Spleen (tissue), 11 donors: ENCODE measurements around the gene TTC31. TPM values are rescaled to one million over a fixed set of nuclear protein-coding genes. Genes with fewer than 3 reads are reported as not detected.

Source experiments
- DNase-seq: peaks from one replicate; pipeline ENCODE4 v3.0.0-alpha.2; 2020
- H3K27ac ChIP-seq, 8 donors: fragments of 200-600 bp; sonication (generic) in 7 of 8; 1 replicate in 4 of 8; 2 replicates in 4 of 8; pipeline versions ENCODE4 v1.5.0 to v1.8.0; 2016 to 2021; ENCODE audit warnings: inconsistent platforms in 4 of 8, mild to moderate bottlenecking in 4 of 8, moderate library complexity in 1 of 8
- H3K27me3 ChIP-seq, 7 donors: fragments of 200-600 bp; sonication (generic) in 6 of 7; replicated peaks in 1 of 7; 1 replicate in 4 of 7; 2 replicates in 3 of 7; pipeline versions ENCODE4 v1.5.0 to v1.8.0; 2016 to 2021; ENCODE audit warnings: inconsistent platforms in 3 of 7, mild to moderate bottlenecking in 1 of 7
- H3K36me3 ChIP-seq, 6 donors: fragments of 200-600 bp; sonication (generic) in 5 of 6; 1 replicate in 4 of 6; 2 replicates in 2 of 6; pipeline versions ENCODE4 v1.5.0 to v1.8.0; 2016 to 2021; ENCODE audit warnings: inconsistent platforms in 2 of 6
- H3K4me1 ChIP-seq, 6 donors: fragments of 200-600 bp; sonication (generic) in 5 of 6; 1 replicate in 3 of 6; 2 replicates in 3 of 6; pipeline versions ENCODE4 v1.5.0 to v1.8.0; 2016 to 2021; ENCODE audit warnings: inconsistent platforms in 3 of 6
- H3K4me3 ChIP-seq, 8 donors: fragments of 200-600 bp; sonication (generic) in 7 of 8; 1 replicate in 4 of 8; 2 replicates in 4 of 8; pipeline versions ENCODE4 v1.5.0 to v1.8.0; 2016 to 2021; ENCODE audit warnings: inconsistent platforms in 4 of 8, mild to moderate bottlenecking in 4 of 8, moderate library complexity in 2 of 8
- H3K9me3 ChIP-seq, 8 donors: fragments of 200-600 bp; sonication (generic) in 7 of 8; 1 replicate in 4 of 8; 2 replicates in 4 of 8; pipeline versions ENCODE4 v1.5.0 to v1.8.0; 2016 to 2021; ENCODE audit warnings: inconsistent platforms in 4 of 8
- CTCF ChIP-seq, 11 experiments: fragments of 200-600 bp in 7 of 11; fragments of 450-650 bp in 4 of 11; sonication (generic) in 4 of 11; IDR thresholded peaks in 8 of 11; conservative IDR thresholded peaks in 3 of 11; 1 replicate in 7 of 11; 2 replicates in 4 of 11; pipeline versions ENCODE4 v1.4.0 to v1.8.0; 2016 to 2021; ENCODE audit warnings: antibody characterized with exemption in 11 of 11, inconsistent platforms in 4 of 11, mild to moderate bottlenecking in 1 of 11
- POLR2A ChIP-seq, 3 donors: fragments of 450-650 bp; IDR thresholded peaks; one replicate each; pipeline ENCODE4 v1.5.1; 2017; ENCODE audit warnings: antibody characterized with exemption in 3 of 3, mild to moderate bottlenecking in 1 of 3
- POLR2AphosphoS5 ChIP-seq, 3 donors: sonication (generic); formaldehyde crosslinking; IDR thresholded peaks; one replicate each; pipeline ENCODE4 v1.5.1; 2017; ENCODE audit warnings: antibody characterized with exemption in 3 of 3
- WGBS, 5 donors: extraction: QIAGEN DNeasy Blood & Tissue Kit in 3 of 5; methylation state at CpG; one replicate each; pipeline versions ENCODE4 v1.1.5 to v1.1.7; 2013 to 2018; 5-methylcytosine and 5-hydroxymethylcytosine counted together
- intact Hi-C: fragments of 100-400 bp; cut with DNase I; formaldehyde crosslinking; loops from one replicate; pipeline ENCODE4 v1.15.0; 2023; ENCODE audit warnings: low total_unique reads
- polyA plus RNA-seq, 3 donors: library from polyadenylated mRNA; stranded (reverse); fragments of 200-250 nt; gene quantifications; one replicate each; pipeline ENCODE4 v1.2.1, GENCODE V29; 2013
- total RNA-seq, 7 donors: library from RNA; depleted of rRNA in 3 of 7; stranded (reverse); fragments of >200 nt in 3 of 7; fragmentation: NEBNext Ultra II Directional in 4 of 7; extraction: Animal tissue kit (Norgen Biotek cat#: 25700) in 4 of 7; gene quantifications; one replicate each; pipeline versions ENCODE4 v1.1.0 to v1.2.1, GENCODE V29; 2016 to 2021
- donor health status: healthy with polysubstance abuse.
- donor health status: DM: no; HTN: no; CAD: no; lungs with moderate emphysema.
- donor health status: DM: no; HTN: no; CAD: no.
- donor health status: Bipolar disorder and iron deficiency.
- donor health status: healthy.
- donor health status: DM: no; HTN: no; CAD: no.
- donor health status: DM: yes; HTN: yes; CAD: no.

Gene TTC31
- total and polyA plus RNA-seq, 10 donors, result 15.7 to 51.3 (median 35.9) TPM

- DNase-seq, result peak; percentile 55
- H3K36me3 ChIP-seq, result peaks cover 0 to 42% (median 30%) of the 10 kb centered on the region in 6 donors
- no peak within 1 kb of the TSS for H3K4me3 ChIP-seq
- H3K4me1 ChIP-seq, result peaks cover 12 to 41% (median 25%) of the 10 kb centered on the region in 6 donors
- H3K27ac ChIP-seq, result no peak within 1 kb of the TSS
- no peaks in the 10 kb centered on the region for H3K9me3 ChIP-seq
- no peak for TF ChIP-seq POLR2A (IDR thresholded peaks at IDR 0.05)
- TF ChIP-seq POLR2AphosphoS5 (IDR thresholded peaks at IDR 0.05), result no peak
- no peak for TF ChIP-seq CTCF (IDR thresholded peaks at IDR 0.05 in 8 of 11, conservative IDR thresholded peaks at IDR 0.05 in 3 of 11)
- intact Hi-C loops, result no loop called here
- 73 to 83% (median 77%) methylated on average over 11 of the region's 11 CpGs for WGBS, 5 donors
- peaks cover 0 to under 1% (median 0%) of the 10 kb centered on the region in 7 donors for H3K27me3 ChIP-seq
Measured at GRCh38 chr2:74525717-74526648, 43.1 kb downstream of the TTC31 start, which contains the start of gene DQX1. TSS of gene DQX1 (minus strand) at chr2:74526231. CDS start at chr2:74525729, 502 bp downstream.

GRCh38 chr2:74526649-74527230 lies 43.9 kb downstream of the TTC31 start:
- intact Hi-C loops, result no loop called here
- no peaks in the 10 kb centered on the region for H3K27me3 ChIP-seq
- 94 to 99% (median 97%) methylated on average over 11 of the region's 11 CpGs for WGBS, 5 donors

GRCh38 chr2:74527741-74528140 lies 44.9 kb downstream of the TTC31 start:
- intact Hi-C loops, result no loop called here
- H3K27ac ChIP-seq, result no peak overlapping the region
- 91 to 98% (median 95%) methylated on average over 9 of the region's 9 CpGs for WGBS, 5 donors
- H3K36me3 ChIP-seq, result peaks cover 0 to 57% (median 35%) of the 10 kb centered on the region in 6 donors
- peaks cover 20 to 58% (median 38%) of the 10 kb centered on the region in 6 donors for H3K4me1 ChIP-seq
- peak overlapping the region in 1 of 8 donors; percentile 86 for H3K4me3 ChIP-seq
- H3K27me3 ChIP-seq, result no peaks in the 10 kb centered on the region
- no peak for DNase-seq
- TF ChIP-seq POLR2A (IDR thresholded peaks at IDR 0.05), result no peak
- no peak for TF ChIP-seq POLR2AphosphoS5 (IDR thresholded peaks at IDR 0.05)
- no peak for TF ChIP-seq CTCF (IDR thresholded peaks at IDR 0.05 in 8 of 11, conservative IDR thresholded peaks at IDR 0.05 in 3 of 11)
- no peaks in the 10 kb centered on the region for H3K9me3 ChIP-seq

More at GRCh38 chr2:74526649-74527230, 43.9 kb downstream of the TTC31 start:
- TF ChIP-seq POLR2A (IDR thresholded peaks at IDR 0.05) (no peak), CTCF (IDR thresholded peaks at IDR 0.05 in 8 of 11, conservative IDR thresholded peaks at IDR 0.05 in 3 of 11) (no peak), POLR2AphosphoS5 (IDR thresholded peaks at IDR 0.05) (no peak)
- Histone ChIP-seq H3K4me3 (no peak overlapping the region), H3K27ac (no peak overlapping the region), H3K9me3 (no peaks in the 10 kb centered on the region), H3K4me1 (peaks cover 19 to 48% (median 32%) of the 10 kb centered on the region in 6 donors), H3K36me3 (peaks cover 0 to 47% (median 30%) of the 10 kb centered on the region in 6 donors)
- no peak for DNase-seq
